Ovary (tissue), 9 donors: ENCODE results near the gene IGFBP3. TPM values are rescaled to one million over a fixed set of nuclear protein-coding genes. Genes with fewer than 3 reads are reported as not detected.

Experiments
- DNase-seq, 5 donors: peaks; one replicate each; pipeline ENCODE4 v3.0.0-alpha.2; 2019 to 2020
- H3K27ac ChIP-seq, 2 donors: fragments of 200-600 bp; one replicate each; pipeline versions ENCODE4 v1.5.1 to v1.8.0; 2019 to 2022
- H3K27me3 ChIP-seq: fragments of 200-600 bp; one replicate; pipeline ENCODE4 v1.8.0; 2022
- H3K36me3 ChIP-seq: fragments of 200-600 bp; sonication (generic); one replicate; pipeline ENCODE4 v1.5.1; 2019
- H3K4me1 ChIP-seq: one replicate; pipeline ENCODE4 v1.8.1; 2013; ENCODE audit warnings: mild to moderate bottlenecking, moderate library complexity; ENCODE audit not compliant: insufficient read depth
- H3K4me3 ChIP-seq: fragments of 200-600 bp; sonication (generic); one replicate; pipeline ENCODE4 v1.5.1; 2017
- H3K9me3 ChIP-seq, 2 donors: fragments of 200-600 bp in 1 of 2; sonication (generic) in 1 of 2; one replicate each; pipeline versions ENCODE4 v1.5.1 to v1.8.1; 2013 to 2019; ENCODE audit warnings: mild to moderate bottlenecking in 1 of 2, moderate library complexity in 1 of 2
- EP300 ChIP-seq: sonication (generic); formaldehyde crosslinking; IDR thresholded peaks from one replicate; pipeline ENCODE4 v1.6.1; 2017; ENCODE audit warnings: antibody characterized with exemption
- POLR2A ChIP-seq: fragments of 450-650 bp; IDR thresholded peaks from one replicate; pipeline ENCODE4 v1.6.1; 2017; ENCODE audit warnings: antibody characterized with exemption, mild to moderate bottlenecking, moderate library complexity
- WGBS, 3 donors: extraction: QIAGEN DNeasy Blood & Tissue Kit in 1 of 3; methylation state at CpG; one replicate each; pipeline versions ENCODE4 v1.1.5 to v1.1.7; 2013 to 2017; 5-methylcytosine and 5-hydroxymethylcytosine counted together
- intact Hi-C, 4 donors: fragments of 100-400 bp; cut with DNase I; formaldehyde crosslinking; loops; one replicate each; pipeline versions ENCODE4 v1.11.0 to v1.15.1; 2022 to 2023
- polyA plus RNA-seq, 2 donors: library from polyadenylated mRNA; stranded (reverse); fragments of 200-250 nt in 1 of 2; fragments of 350-450 nt in 1 of 2; fragmentation: Illumina TruSeq in 1 of 2; extraction: RNeasy Lipid Tissue Mini Kit (QIAGEN cat#74804) in 1 of 2; gene quantifications; one replicate each; pipeline ENCODE4 v1.2.3, GENCODE V29; 2013 to 2014
- total RNA-seq, 7 donors: library from RNA; depleted of rRNA in 2 of 7; stranded (reverse); fragments of >200 nt in 2 of 7; fragmentation: NEBNext Ultra II Directional in 3 of 7; extraction: Animal tissue kit (Norgen Biotek cat#: 25700) in 3 of 7; gene quantifications; one replicate each; pipeline versions ENCODE4 v1.1.0 to v1.2.4, GENCODE V29; 2016 to 2023
- TF ChIP-seq, protein P1 (sequence below), 3 donors: fragments of 450-650 bp in 2 of 3; fragments of 200-600 bp in 1 of 3; IDR thresholded peaks; one replicate each; pipeline versions ENCODE4 v1.5.1 to v1.8.0; 2016 to 2022; ENCODE audit warnings: antibody characterized with exemption in 3 of 3, mild to moderate bottlenecking in 1 of 3
- donor health status: DM: no; HTN: no; CAD: no; lungs with moderate emphysema.
- donor health status: DM: no; HTN: no; CAD: no.
- donor health status: Bipolar disorder and iron deficiency.
- donor health status: DM: yes; HTN: yes; CAD: no.
- donor health status: DM: no; HTN: no; CAD: no.
- donor health status: DM: yes; HTN: yes; CAD: no.

Gene IGFBP3
- total and polyA plus RNA-seq, 9 donors = 51.6 to 648 (median 174) TPM

DNA sequence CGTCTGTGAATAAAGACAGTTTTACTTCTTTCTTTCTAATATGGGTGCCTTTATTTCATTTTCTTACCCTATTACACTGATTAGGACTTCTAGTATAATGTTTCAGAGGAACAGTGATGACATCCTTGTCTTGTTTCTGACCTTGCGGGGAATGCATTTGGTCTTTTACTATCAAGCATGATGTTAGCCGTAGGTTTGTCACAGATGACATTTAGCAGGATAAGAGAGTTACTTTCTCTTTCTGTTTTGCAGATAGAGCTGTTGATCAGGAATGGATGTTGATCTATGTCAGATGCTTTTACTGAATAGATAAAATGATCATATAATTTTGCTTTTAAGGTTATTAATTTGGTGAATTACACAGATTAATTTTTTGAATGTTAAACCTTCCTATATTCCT lies 6.6 kb upstream of the IGFBP3 start:
- H3K9me3 ChIP-seq = no peaks in the 10 kb centered on the region
- intact Hi-C loops = loop anchor here in 2 of 4 donors (10.0 kb wide), 2 partner anchors 417 to 1317 kb away; no protein-coding TSS in a partner anchor
- no peak overlapping the region for H3K4me3 ChIP-seq
- H3K36me3 ChIP-seq = no peaks in the 10 kb centered on the region
- WGBS, 3 donors = 94 to 95% (median 94%) methylated on average over 3 of the region's 3 CpGs
- DNase-seq = no peak
- TF ChIP-seq EP300 (no peak), POLR2A (no peak)
- TF ChIP-seq, protein P1, sequence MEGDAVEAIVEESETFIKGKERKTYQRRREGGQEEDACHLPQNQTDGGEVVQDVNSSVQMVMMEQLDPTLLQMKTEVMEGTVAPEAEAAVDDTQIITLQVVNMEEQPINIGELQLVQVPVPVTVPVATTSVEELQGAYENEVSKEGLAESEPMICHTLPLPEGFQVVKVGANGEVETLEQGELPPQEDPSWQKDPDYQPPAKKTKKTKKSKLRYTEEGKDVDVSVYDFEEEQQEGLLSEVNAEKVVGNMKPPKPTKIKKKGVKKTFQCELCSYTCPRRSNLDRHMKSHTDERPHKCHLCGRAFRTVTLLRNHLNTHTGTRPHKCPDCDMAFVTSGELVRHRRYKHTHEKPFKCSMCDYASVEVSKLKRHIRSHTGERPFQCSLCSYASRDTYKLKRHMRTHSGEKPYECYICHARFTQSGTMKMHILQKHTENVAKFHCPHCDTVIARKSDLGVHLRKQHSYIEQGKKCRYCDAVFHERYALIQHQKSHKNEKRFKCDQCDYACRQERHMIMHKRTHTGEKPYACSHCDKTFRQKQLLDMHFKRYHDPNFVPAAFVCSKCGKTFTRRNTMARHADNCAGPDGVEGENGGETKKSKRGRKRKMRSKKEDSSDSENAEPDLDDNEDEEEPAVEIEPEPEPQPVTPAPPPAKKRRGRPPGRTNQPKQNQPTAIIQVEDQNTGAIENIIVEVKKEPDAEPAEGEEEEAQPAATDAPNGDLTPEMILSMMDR (IDR thresholded peaks at IDR 0.05) = no peak
- H3K4me1 ChIP-seq = no peaks in the 10 kb centered on the region
- peaks cover 3% of the 10 kb centered on the region for H3K27me3 ChIP-seq
- no peak overlapping the region for H3K27ac ChIP-seq

DNA sequence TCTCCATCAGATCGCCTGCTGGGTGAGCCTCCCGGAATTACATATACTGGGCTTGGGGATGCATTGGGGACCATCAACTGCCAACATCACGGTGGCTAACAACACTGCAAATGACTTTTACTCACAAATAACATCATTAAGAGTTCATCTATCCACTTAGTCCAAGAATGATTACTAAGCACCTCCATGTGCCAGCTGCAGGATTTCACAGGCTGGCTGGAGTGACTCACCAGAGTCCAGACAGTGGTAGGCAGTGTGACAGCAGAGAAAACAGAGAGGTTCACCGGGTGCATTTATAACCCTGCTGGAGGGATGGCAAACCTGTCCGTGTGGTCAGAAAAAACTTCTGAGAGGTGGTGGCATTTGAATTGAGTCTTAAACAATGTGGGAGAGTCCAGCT lies 3.2 kb upstream of the IGFBP3 start:
- WGBS, 3 donors = 77 to 82% (median 79%) methylated on average over 5 of the region's 5 CpGs
- intact Hi-C loops = loop anchor here (5.0 to 10.0 kb wide), 7 partner anchors 421 to 1333 kb away; no protein-coding TSS in a partner anchor
- H3K36me3 ChIP-seq = no peaks in the 10 kb centered on the region
- H3K4me3 ChIP-seq = no peak overlapping the region
- H3K9me3 ChIP-seq = no peaks in the 10 kb centered on the region
- TF ChIP-seq, protein P1 (IDR thresholded peaks at IDR 0.05) = no peak
- TF ChIP-seq EP300 (no peak), POLR2A (no peak)
- no peak for DNase-seq
- H3K27me3 ChIP-seq = no peaks in the 10 kb centered on the region
- H3K27ac ChIP-seq = no peak overlapping the region
- peaks cover 4% of the 10 kb centered on the region for H3K4me1 ChIP-seq

DNA sequence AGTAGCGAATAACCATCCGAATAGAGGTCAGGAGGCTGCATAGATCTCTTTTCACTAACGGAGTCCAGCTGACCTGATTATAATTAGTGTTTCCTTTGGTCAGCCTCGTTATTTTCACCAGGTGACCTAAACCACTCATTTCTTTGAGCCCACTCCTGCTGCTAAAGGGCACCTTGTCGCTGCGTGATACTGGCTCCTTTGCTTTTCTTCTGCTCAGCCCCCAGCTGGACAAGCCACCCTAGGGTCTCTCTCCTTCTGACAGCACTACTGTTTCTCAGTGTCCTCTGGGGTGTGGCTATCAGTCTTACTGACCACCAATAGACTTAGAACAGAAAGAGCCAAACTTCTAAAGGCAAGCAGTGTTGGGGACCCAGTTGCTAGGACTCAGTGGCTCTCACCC lies 2.7 kb upstream of the IGFBP3 start:
- peaks cover 4% of the 10 kb centered on the region for H3K4me1 ChIP-seq
- DNase-seq = no peak
- H3K27me3 ChIP-seq = no peaks in the 10 kb centered on the region
- H3K27ac ChIP-seq = no peak overlapping the region
- H3K36me3 ChIP-seq = no peaks in the 10 kb centered on the region
- intact Hi-C loops = loop anchor here (5.0 to 10.0 kb wide), 7 partner anchors 421 to 1333 kb away; no protein-coding TSS in a partner anchor
- no peaks in the 10 kb centered on the region for H3K9me3 ChIP-seq
- H3K4me3 ChIP-seq = no peak overlapping the region
- TF ChIP-seq POLR2A = no peak
- no peak for TF ChIP-seq EP300
- TF ChIP-seq, protein P1 (IDR thresholded peaks at IDR 0.05) = no peak
- 68 to 75% (median 71%) methylated on average over 6 of the region's 6 CpGs for WGBS, 3 donors

DNA sequence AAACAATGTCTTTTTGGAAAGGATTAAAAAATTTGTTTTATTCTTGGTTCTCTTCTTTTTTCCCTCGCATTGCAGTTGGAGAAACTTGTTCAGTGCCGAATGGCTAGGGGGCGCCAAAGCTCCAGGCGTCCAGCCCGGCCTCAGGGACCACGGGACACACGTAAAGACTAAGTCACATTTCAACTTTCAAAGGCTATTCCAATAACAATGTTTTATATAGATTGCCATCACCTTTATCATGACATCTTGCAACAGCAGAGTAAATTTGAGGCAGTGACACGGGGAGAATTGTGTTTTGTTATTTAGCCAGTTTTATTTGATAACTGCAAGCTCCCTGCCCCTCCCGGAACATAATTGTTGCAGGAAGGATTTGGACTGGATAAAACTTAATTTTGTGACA lies 2.2 kb upstream of the IGFBP3 start:
- H3K27me3 ChIP-seq = no peaks in the 10 kb centered on the region
- H3K36me3 ChIP-seq = no peaks in the 10 kb centered on the region
- TF ChIP-seq, protein P1 (IDR thresholded peaks at IDR 0.05) = peak; percentile 53 to 80 (median 76)
- no peak for TF ChIP-seq POLR2A
- no peak for TF ChIP-seq EP300
- DNase-seq = peak; percentile 66 to 83 (median 81)
- 5 to 7% (median 6%) methylated on average over 9 of the region's 9 CpGs for WGBS, 3 donors
- no peak overlapping the region for H3K27ac ChIP-seq
- H3K4me1 ChIP-seq = peaks cover 4% of the 10 kb centered on the region
- H3K4me3 ChIP-seq = no peak overlapping the region
- H3K9me3 ChIP-seq = no peaks in the 10 kb centered on the region
- intact Hi-C loops = loop anchor here (5.0 to 10.0 kb wide), 7 partner anchors 422 to 1334 kb away; no protein-coding TSS in a partner anchor
